Testis (tissue), 3 donors: Measurements from ENCODE around the gene HJURP. TPM values are rescaled to one million over a fixed set of nuclear protein-coding genes. Genes with fewer than 3 reads are reported as not detected.

Experiments used
- DNase-seq: peaks from one replicate; pipeline ENCODE4 v3.0.0-alpha.2; 2019
- H3K27ac ChIP-seq, 2 donors: fragments of 200-600 bp; sonication (generic); one replicate each; pipeline ENCODE4 v1.5.1; 2019
- H3K27me3 ChIP-seq: fragments of 200-600 bp; sonication (generic); one replicate; pipeline ENCODE4 v1.5.1; 2019
- H3K36me3 ChIP-seq: fragments of 200-600 bp; sonication (generic); one replicate; pipeline ENCODE4 v1.5.1; 2017; ENCODE audit warnings: low read depth; ENCODE audit errors: missing control alignments
- H3K4me1 ChIP-seq: fragments of 200-600 bp; sonication (generic); one replicate; pipeline ENCODE4 v1.5.1; 2019
- H3K4me3 ChIP-seq, 2 donors: fragments of 200-600 bp; sonication (generic); one replicate each; pipeline ENCODE4 v1.5.1; 2017 to 2019
- H3K9me3 ChIP-seq: fragments of 200-600 bp; sonication (generic); one replicate; pipeline ENCODE4 v1.5.1; 2017
- POLR2A ChIP-seq: fragments of 450-650 bp; IDR thresholded peaks from one replicate; pipeline ENCODE4 v1.6.1; 2017; ENCODE audit warnings: antibody characterized with exemption, mild to moderate bottlenecking, moderate library complexity
- WGBS, 2 donors: methylation state at CpG; one replicate each; pipeline ENCODE4 v1.1.5; 2018; 5-methylcytosine and 5-hydroxymethylcytosine counted together
- intact Hi-C: fragments of 100-400 bp; cut with DNase I; formaldehyde crosslinking; loops from one replicate; pipeline ENCODE4 v1.15.1; 2023; ENCODE audit warnings: low total_unique reads
- polyA plus RNA-seq: library from polyadenylated mRNA; stranded (reverse); fragments of 350-450 nt; fragmentation: Illumina TruSeq; extraction: RNeasy Lipid Tissue Mini Kit (QIAGEN cat#74804); gene quantifications from one replicate; pipeline ENCODE4 v1.2.3, GENCODE V29; 2014; ENCODE audit warnings: low read depth, low replicate concordance; ENCODE audit not compliant: insufficient read depth
- total RNA-seq, 2 donors: library from RNA; depleted of rRNA; stranded (reverse); fragments of >200 nt; gene quantifications; one replicate each; pipeline ENCODE4 v1.2.3, GENCODE V29; 2016
- TF ChIP-seq, protein P1 (sequence below), 3 experiments: fragments of 450-650 bp in 2 of 3; fragments of 200-600 bp in 1 of 3; sonication (generic) in 1 of 3; IDR thresholded peaks; one replicate each; pipeline ENCODE4 v1.5.1; 2016 to 2019; ENCODE audit warnings: antibody characterized with exemption in 3 of 3, mild to moderate bottlenecking in 2 of 3, moderate library complexity in 1 of 3

Gene HJURP
- total and polyA plus RNA-seq, 3 donors from 2014 or later, result 10.2 to 30.2 (median 13.9) TPM

DNA sequence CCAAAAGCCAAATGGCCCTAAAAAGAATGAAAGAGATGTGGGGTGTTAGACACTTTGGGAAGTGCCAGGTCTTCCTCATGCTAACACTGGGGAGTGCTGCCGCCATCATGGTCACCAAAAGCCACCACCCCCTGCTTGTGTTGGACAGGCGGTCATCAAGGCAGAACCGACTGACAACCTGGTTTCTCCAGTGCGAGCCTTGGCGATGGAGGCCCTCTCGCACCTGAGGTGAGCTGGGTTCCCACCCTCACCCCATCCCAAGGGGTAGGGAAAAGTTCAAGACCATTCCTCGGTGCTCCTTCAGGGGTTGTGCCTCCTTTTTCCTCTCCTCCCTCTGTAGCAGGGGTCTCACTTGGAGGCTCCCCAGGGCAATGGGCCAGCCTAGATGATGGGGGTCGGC is 42.6 kb downstream of the HJURP start:
- H3K27me3 ChIP-seq, result no peaks in the 10 kb centered on the region
- H3K36me3 ChIP-seq, result no peaks in the 10 kb centered on the region
- no peaks in the 10 kb centered on the region for H3K9me3 ChIP-seq
- H3K4me1 ChIP-seq, result no peaks in the 10 kb centered on the region
- 91 to 96% methylated on average over 8 of the region's 8 CpGs for WGBS, 2 donors
- H3K4me3 ChIP-seq, result no peak overlapping the region
- intact Hi-C loops, result no loop called here
- TF ChIP-seq POLR2A, result no peak
- TF ChIP-seq, protein P1, sequence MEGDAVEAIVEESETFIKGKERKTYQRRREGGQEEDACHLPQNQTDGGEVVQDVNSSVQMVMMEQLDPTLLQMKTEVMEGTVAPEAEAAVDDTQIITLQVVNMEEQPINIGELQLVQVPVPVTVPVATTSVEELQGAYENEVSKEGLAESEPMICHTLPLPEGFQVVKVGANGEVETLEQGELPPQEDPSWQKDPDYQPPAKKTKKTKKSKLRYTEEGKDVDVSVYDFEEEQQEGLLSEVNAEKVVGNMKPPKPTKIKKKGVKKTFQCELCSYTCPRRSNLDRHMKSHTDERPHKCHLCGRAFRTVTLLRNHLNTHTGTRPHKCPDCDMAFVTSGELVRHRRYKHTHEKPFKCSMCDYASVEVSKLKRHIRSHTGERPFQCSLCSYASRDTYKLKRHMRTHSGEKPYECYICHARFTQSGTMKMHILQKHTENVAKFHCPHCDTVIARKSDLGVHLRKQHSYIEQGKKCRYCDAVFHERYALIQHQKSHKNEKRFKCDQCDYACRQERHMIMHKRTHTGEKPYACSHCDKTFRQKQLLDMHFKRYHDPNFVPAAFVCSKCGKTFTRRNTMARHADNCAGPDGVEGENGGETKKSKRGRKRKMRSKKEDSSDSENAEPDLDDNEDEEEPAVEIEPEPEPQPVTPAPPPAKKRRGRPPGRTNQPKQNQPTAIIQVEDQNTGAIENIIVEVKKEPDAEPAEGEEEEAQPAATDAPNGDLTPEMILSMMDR (IDR thresholded peaks at IDR 0.05), result no peak
- DNase-seq, result no peak
- H3K27ac ChIP-seq, result no peak overlapping the region

- intact Hi-C loops, result no loop called here
- Histone ChIP-seq H3K27ac (no peak overlapping the region), H3K27me3 (no peaks in the 10 kb centered on the region), H3K4me1 (no peaks in the 10 kb centered on the region), H3K4me3 (no peak overlapping the region), H3K36me3 (no peaks in the 10 kb centered on the region), H3K9me3 (no peaks in the 10 kb centered on the region)
- DNase-seq, result no peak
- TF ChIP-seq, protein P1 (IDR thresholded peaks at IDR 0.05), result no peak
- no peak for TF ChIP-seq POLR2A
- 74 to 76% methylated on average over 4 of the region's 4 CpGs for WGBS, 2 donors
These were observed 43.2 kb downstream of the HJURP start for GRCh38 chr2:233811087-233811486.

GRCh38 chr2:233810385-233810784 is 44.0 kb downstream of the HJURP start:
- Histone ChIP-seq H3K4me3 (no peak overlapping the region), H3K4me1 (no peaks in the 10 kb centered on the region), H3K36me3 (no peaks in the 10 kb centered on the region), H3K27ac (no peak overlapping the region), H3K27me3 (no peaks in the 10 kb centered on the region), H3K9me3 (no peaks in the 10 kb centered on the region)
- no peak for DNase-seq
- TF ChIP-seq POLR2A, result no peak
- TF ChIP-seq, protein P1 (IDR thresholded peaks at IDR 0.05), result no peak
- intact Hi-C loops, result no loop called here
- 83 to 84% methylated on average over 4 to 6 of the region's 6 CpGs for WGBS, 2 donors

- H3K4me1 ChIP-seq, result no peaks in the 10 kb centered on the region
- H3K27me3 ChIP-seq, result no peaks in the 10 kb centered on the region
- H3K27ac ChIP-seq, result no peak overlapping the region
- H3K9me3 ChIP-seq, result no peaks in the 10 kb centered on the region
- WGBS, 2 donors, result 66 to 78% methylated on average over 3 to 10 of the region's 10 CpGs
- TF ChIP-seq, protein P1 (IDR thresholded peaks at IDR 0.05), result no peak
- no peak for TF ChIP-seq POLR2A
- intact Hi-C loops, result no loop called here
- DNase-seq, result peak; percentile 6
- no peaks in the 10 kb centered on the region for H3K36me3 ChIP-seq
- H3K4me3 ChIP-seq, result no peak overlapping the region
These were observed 46.1 kb downstream of the HJURP start for GRCh38 chr2:233807966-233808935.
